ENCODE data around the gene SH2D4B.
A peak's percentile ranks its signal among the peaks of the same experiment; 100 is the strongest.

Gene SH2D4B

DNA sequence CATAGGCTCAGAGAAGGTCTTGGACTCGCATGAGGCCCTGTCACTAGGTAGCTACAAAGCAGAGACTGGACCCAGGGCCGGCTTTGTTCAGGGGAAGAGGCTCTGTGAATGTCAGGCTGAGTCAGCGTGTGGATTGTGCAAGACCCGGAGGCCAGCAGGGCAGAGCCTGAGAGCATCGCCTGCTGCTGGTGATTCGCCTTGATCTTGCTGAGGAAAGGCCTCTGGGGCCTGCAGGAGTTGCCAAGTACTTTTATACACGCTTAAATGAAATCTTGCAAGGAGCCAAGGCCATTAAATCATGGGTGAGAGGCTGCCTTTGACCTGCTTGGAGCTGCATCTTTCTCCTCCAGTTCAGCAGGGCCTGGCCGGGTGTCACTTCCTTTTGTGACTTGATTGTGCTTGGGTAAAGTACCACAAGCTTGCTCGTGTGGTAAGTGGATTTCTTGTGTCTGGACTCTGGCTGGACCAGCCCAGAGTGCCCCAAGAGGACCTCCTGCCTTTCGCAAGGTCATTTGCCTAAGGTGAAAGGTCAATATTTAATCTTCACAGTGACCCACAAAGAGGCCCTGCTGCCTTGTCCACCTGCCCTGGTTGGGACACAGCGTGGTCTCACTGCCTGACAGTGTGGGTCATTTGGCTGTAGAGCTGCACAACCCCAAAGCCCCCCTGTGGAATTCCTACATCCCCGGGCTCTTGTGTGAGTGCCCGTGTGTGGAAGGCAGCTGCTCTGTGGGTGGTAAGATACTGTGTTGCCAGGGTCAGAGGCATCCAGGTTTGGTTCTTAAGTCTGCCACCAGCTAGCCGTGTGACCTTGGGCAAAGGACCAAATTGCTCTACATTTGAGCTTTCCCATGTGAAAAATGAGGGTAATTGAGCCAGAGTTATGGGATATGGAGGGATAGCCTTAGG is 38.6 kb upstream of the SH2D4B start:
- Mint-ChIP-seq H3K4me3 (peak overlapping the region in 2 of 3 experiments; percentile 11 to 24), H3K36me3 (ENCODE audit: low read depth) (peaks cover 51% of the 10 kb centered on the region), H3K9me3 (peaks cover 9% of the 10 kb centered on the region), H3K27ac (peak overlapping the region; percentile 75 to 94 (median 89)), H3K4me1 (peaks cover 84% of the 10 kb centered on the region), H3K27me3 (ENCODE audit: low read depth) (peaks cover under 1% of the 10 kb centered on the region)
- TF ChIP-seq, protein P1, sequence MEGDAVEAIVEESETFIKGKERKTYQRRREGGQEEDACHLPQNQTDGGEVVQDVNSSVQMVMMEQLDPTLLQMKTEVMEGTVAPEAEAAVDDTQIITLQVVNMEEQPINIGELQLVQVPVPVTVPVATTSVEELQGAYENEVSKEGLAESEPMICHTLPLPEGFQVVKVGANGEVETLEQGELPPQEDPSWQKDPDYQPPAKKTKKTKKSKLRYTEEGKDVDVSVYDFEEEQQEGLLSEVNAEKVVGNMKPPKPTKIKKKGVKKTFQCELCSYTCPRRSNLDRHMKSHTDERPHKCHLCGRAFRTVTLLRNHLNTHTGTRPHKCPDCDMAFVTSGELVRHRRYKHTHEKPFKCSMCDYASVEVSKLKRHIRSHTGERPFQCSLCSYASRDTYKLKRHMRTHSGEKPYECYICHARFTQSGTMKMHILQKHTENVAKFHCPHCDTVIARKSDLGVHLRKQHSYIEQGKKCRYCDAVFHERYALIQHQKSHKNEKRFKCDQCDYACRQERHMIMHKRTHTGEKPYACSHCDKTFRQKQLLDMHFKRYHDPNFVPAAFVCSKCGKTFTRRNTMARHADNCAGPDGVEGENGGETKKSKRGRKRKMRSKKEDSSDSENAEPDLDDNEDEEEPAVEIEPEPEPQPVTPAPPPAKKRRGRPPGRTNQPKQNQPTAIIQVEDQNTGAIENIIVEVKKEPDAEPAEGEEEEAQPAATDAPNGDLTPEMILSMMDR (IDR thresholded peaks at IDR 0.05; ENCODE audit: unreplicated experiment in 3 of 3) = no peak

DNA sequence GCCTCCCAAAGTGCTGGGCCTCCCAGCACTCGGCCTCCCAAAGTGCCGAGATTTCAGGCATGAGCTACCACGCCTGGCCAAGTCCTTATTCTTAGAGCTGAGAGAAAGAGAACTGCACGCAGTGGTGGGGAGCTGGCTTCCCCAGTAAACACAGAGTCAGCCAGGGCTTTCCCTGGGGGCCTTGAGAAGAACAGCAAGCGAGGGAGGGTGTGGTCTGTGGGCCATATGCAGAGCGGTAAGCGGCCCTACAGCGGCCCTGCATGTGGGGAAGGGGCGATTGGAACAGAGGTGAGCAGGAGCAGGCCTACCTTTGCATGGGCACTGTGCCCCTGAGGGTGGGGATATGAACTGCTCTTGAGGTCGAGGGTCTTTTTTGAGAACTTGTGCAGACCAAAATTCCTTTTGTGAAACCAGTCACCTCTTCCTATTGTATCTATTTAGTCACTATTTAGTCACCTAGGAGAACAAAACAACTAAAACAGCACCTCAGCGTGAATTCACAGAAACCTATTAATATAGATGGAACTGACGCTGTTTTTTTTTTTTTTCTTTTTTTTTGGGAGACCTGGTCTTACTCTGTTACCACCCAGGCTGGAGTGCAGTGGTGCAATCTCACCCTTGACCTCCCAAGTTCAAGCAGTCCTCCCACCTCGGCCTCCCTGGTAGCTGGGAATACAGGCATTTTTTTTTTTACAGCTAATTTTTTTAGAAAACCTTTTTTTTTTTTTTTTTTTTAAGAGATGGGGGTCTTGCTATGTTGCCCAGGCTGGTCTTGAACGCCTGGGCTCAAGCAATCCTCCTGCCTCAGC is 36.9 kb upstream of the SH2D4B start:
- peaks cover 9% of the 10 kb centered on the region for H3K9me3 Mint-ChIP-seq
- TF ChIP-seq, protein P1 (IDR thresholded peaks at IDR 0.05; ENCODE audit: unreplicated experiment in 3 of 3) = no peak
- peak overlapping the region; percentile 54 to 94 (median 73) for H3K27ac Mint-ChIP-seq
- H3K36me3 Mint-ChIP-seq (ENCODE audit: low read depth) = peaks cover 35% of the 10 kb centered on the region
- H3K4me3 Mint-ChIP-seq = peak overlapping the region in 1 of 3 experiments; percentile 2
- peaks cover 3% of the 10 kb centered on the region for H3K27me3 Mint-ChIP-seq (ENCODE audit: low read depth)
- H3K4me1 Mint-ChIP-seq = peaks cover 87% of the 10 kb centered on the region

DNA sequence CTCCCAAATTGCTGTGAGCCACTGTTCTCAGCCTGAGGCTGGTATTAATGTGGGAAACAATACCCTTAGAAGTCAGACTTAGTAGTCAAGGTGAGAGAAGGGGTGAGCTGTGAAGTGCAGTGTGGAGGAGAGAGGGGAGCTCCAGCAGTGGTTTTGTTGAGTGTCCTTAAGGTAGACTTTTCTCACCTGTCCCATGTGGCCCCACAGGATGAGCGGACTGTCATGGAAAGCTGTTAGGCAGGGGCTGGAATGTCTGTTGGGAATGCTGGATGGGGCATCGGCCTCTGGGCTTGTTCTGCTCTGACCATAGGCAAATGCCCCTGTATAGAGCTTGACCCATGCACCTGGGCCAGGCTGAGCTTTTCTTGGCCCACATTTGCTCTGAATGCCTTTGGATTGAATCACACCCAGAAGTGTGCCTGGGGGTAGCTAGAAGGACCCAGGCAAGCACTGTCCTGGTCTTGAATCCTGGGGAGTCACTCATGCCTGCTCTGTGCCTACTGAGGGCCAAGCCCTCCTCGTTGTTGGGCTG is 36.3 kb upstream of the SH2D4B start:
- Mint-ChIP-seq H3K27ac (peak overlapping the region in 2 of 3 experiments; percentile 41 to 93), H3K27me3 (ENCODE audit: low read depth) (peaks cover 3% of the 10 kb centered on the region), H3K9me3 (peaks cover 8% of the 10 kb centered on the region), H3K4me1 (peaks cover 93% of the 10 kb centered on the region), H3K36me3 (ENCODE audit: low read depth) (peaks cover 28% of the 10 kb centered on the region), H3K4me3 (no peak overlapping the region)
- TF ChIP-seq, protein P1 (IDR thresholded peaks at IDR 0.05; ENCODE audit: unreplicated experiment in 3 of 3) = no peak

DNA sequence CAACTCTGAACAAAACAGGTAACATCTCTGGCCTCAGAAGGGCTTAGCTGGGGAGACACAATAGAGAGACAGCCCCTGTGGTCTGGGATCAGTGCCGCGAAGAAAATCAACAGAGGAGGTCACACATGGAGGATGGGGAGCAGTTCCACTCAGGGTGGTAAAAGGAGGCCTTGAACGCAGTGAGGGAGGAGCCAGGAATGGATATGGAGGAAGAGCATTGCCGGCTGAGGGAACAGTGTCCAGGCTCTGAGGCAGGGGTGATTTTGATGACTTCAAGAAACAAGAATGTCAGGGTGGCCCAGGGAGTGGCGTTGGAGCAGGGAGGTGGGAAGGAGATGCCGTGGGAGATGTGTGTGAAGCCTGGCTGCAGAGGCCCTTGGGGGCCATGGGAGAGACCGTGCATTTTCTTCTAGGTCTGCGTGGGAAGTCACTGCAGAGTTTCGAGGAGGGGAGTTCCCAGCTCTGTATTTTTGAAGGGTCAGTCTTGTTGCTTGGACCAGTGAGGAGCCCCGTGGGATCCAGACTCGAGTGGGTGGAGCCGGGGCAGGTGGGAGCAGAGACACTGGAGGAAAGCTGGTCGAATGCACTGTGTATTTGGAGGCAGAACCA is 35.7 kb upstream of the SH2D4B start:
- Mint-ChIP-seq H3K27ac (peak overlapping the region in 2 of 3 experiments; percentile 41 to 93), H3K27me3 (ENCODE audit: low read depth) (peaks cover 3% of the 10 kb centered on the region), H3K4me1 (peaks cover 88% of the 10 kb centered on the region), H3K4me3 (no peak overlapping the region), H3K9me3 (peaks cover 2% of the 10 kb centered on the region), H3K36me3 (ENCODE audit: low read depth) (peaks cover 22% of the 10 kb centered on the region)
- TF ChIP-seq, protein P1 (IDR thresholded peaks at IDR 0.05; ENCODE audit: unreplicated experiment in 3 of 3) = no peak

DNA sequence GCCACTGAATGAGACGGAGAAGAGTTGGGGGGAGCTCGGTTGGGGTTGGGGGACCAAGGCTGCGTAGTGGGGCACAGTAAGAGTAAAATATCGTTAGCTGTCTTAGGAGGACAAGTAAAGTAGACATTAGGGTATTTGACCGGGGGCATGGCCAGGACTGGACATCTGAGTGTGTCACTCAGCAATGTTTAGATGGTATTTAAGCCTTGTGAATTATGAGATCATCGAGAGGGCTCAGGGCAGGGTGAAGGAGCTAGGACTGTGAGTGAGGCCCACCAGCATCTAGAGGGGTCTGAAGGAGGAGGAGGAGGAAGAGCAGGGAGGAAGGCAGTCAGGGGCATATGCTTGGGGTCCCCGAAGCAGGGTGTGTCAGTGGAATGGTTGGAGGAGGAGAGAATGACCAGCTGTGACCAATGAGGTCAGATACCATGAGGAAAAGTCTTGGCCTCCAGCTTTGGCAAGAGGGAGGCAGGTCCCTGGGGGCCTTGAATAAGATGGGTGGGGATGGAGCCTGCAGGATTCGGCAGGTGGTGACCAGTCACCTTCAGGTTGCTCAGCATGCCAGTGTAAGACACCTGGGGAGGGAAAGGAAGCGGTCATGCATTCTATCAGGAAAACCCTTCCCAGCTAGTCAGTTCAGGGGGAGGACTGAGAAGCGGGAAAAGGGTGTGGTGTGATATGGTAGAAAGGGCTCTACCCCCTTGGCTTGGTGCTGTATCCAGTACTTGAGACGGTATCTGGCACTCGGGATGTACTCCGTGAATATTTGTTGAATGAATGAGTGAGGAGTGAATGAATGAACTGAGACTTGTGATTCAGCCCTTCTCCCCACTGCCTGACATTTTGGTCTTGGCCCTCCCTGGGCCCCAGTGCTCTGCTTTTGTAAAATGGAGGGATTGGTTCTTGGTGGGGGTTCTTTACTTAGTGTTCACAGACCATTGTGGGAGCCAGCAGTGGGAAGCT is 34.8 kb upstream of the SH2D4B start:
- Mint-ChIP-seq H3K27me3 (ENCODE audit: low read depth) (peaks cover 3% of the 10 kb centered on the region), H3K27ac (peak overlapping the region; percentile 17 to 93 (median 92)), H3K4me1 (peaks cover 87% of the 10 kb centered on the region), H3K9me3 (no peaks in the 10 kb centered on the region), H3K36me3 (ENCODE audit: low read depth) (peaks cover 20% of the 10 kb centered on the region), H3K4me3 (no peak overlapping the region)
- TF ChIP-seq, protein P1 (IDR thresholded peaks at IDR 0.05; ENCODE audit: unreplicated experiment in 3 of 3) = no peak

Data from nephron (organoid).